NCI-H1930 (cell line): Measurements from ENCODE around the gene OLFML2A.
"Not testable (repeated sequence)": the region's sequence is repeated elsewhere in the genome, so short reads cannot be mapped to it uniquely, and the experiment has no call there.

ENCODE experiments used
- DNase-seq, 2 experiments: peaks; one replicate each; lab custom pipeline; 2025; lab: John Stamatoyannopoulos, UW

The OLFML2A gene

GRCh38 chr9:124761196-124761595, 15.7 kb upstream of the OLFML2A start:
- DNase-seq: no peak

GRCh38 chr9:124761710-124762109, 15.2 kb upstream of the OLFML2A start:
- no peak for DNase-seq

GRCh38 chr9:124762633-124763032, 14.3 kb upstream of the OLFML2A start:
- DNase-seq: no peak

GRCh38 chr9:124764774-124765438, 12.0 kb upstream of the OLFML2A start:
- DNase-seq: no peak

GRCh38 chr9:124765439-124765835, 11.5 kb upstream of the OLFML2A start:
- DNase-seq: no peak

- no peak for DNase-seq
Measured at GRCh38 chr9:124766326-124766725, 10.6 kb upstream of the OLFML2A start.

GRCh38 chr9:124766815-124767554, 9.9 kb upstream of the OLFML2A start:
- no peak for DNase-seq

GRCh38 chr9:124767821-124768220, 9.1 kb upstream of the OLFML2A start:
- DNase-seq: no peak

GRCh38 chr9:124768334-124768733, 8.6 kb upstream of the OLFML2A start:
- no peak for DNase-seq

- no peak for DNase-seq
Measured at GRCh38 chr9:124768750-124769548, 8.0 kb upstream of the OLFML2A start.

GRCh38 chr9:124769549-124770358, 7.2 kb upstream of the OLFML2A start:
- no peak for DNase-seq

- DNase-seq: no peak
Measured at GRCh38 chr9:124770359-124771020, 6.4 kb upstream of the OLFML2A start.

- peak; percentile 91 to 94 for DNase-seq
Measured at GRCh38 chr9:124771021-124771866, 5.7 kb upstream of the OLFML2A start, which contains the start of gene NR6A1. NR6A1 (minus strand) TSS chr9:124771311.

GRCh38 chr9:124771867-124772679, 4.9 kb upstream of the OLFML2A start:
- DNase-seq: peak; percentile 67 to 73

GRCh38 chr9:124772877-124773276, 4.1 kb upstream of the OLFML2A start:
- not testable (repeated sequence) for DNase-seq

GRCh38 chr9:124773473-124774128, 3.3 kb upstream of the OLFML2A start:
- no peak for DNase-seq

- DNase-seq: peak; percentile 26 to 71
Measured at GRCh38 chr9:124774129-124774978, 2.6 kb upstream of the OLFML2A start.

GRCh38 chr9:124776618-124776953, 347 bp upstream of the OLFML2A start:
- DNase-seq: no peak
